Muscle layer of colon (tissue), 2 donors: ENCODE results near the gene QPCTL.

ENCODE experiments used
- H3K27ac ChIP-seq: one replicate; pipeline ENCODE4 v1.7.0; 2013; ENCODE audit warnings: low read depth, mild to moderate bottlenecking, low read length, moderate library complexity
- H3K27me3 ChIP-seq, 2 donors: one replicate each; pipeline ENCODE4 v1.7.0; 2013; ENCODE audit warnings: low read length in 2 of 2, mild to moderate bottlenecking in 2 of 2; ENCODE audit not compliant: insufficient read depth in 2 of 2, control insufficient read depth in 1 of 2
- H3K36me3 ChIP-seq: one replicate; pipeline ENCODE4 v1.7.0; 2013; ENCODE audit warnings: mild to moderate bottlenecking, low read length; ENCODE audit not compliant: insufficient read depth
- H3K4me1 ChIP-seq: one replicate; pipeline ENCODE4 v1.7.0; 2013; ENCODE audit warnings: mild to moderate bottlenecking, low read length; ENCODE audit not compliant: insufficient read depth
- H3K4me3 ChIP-seq, 2 donors: one replicate each; pipeline ENCODE4 v1.7.0; 2013; ENCODE audit warnings: low read length in 2 of 2, low read depth in 1 of 2, mild to moderate bottlenecking in 1 of 2, moderate library complexity in 1 of 2
- H3K9ac ChIP-seq: one replicate; pipeline ENCODE4 v1.7.0; 2013; ENCODE audit warnings: low read length
- H3K9me3 ChIP-seq: one replicate; pipeline ENCODE4 v1.7.0; 2013; ENCODE audit warnings: mild to moderate bottlenecking, low read length
- donor health status: abdominal sarcoma.
- donor health status: Adenocarcinoma of cecum.

QPCTL gene

DNA sequence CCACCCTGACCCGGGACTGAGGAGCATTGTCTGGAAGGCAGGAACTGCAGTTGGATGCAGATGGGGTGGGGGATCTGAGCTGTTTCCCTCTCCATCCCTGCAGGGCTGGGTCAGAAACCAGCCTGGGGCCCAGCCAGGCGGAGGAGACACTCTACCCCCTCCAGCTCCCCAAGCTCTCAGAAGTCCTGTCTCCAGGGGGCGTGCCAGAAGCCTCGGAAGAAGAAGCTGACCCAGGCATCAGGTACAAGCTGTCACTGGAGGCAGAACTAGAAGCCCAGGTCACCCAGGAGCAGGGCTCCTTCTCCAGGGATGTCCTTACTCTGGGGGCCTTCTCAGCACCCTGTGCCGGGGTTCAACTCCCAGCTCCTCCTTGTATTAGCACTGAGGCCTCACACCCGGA is 61.1 kb downstream of the QPCTL start:
- Histone ChIP-seq H3K27me3 (no peaks in the 10 kb centered on the region), H3K36me3 (no peaks in the 10 kb centered on the region), H3K4me3 (no peak overlapping the region), H3K27ac (no peak overlapping the region), H3K9ac (no peak overlapping the region), H3K4me1 (no peaks in the 10 kb centered on the region), H3K9me3 (no peaks in the 10 kb centered on the region)
